Nephron (organoid): ENCODE data around the gene ADAMTS15.

Experiments
- H3K27ac Mint-ChIP-seq, 3 experiments: 2 replicates each; pipeline ENCODE4 v1.8.0; 2020; ENCODE audit warnings: mixed read lengths in 3 of 3, mild to moderate bottlenecking in 2 of 3, moderate library complexity in 1 of 3
- H3K27me3 Mint-ChIP-seq: 2 replicates; pipeline ENCODE4 v1.8.0; 2021; ENCODE audit warnings: low read depth, mild to moderate bottlenecking, moderate library complexity, mixed read lengths
- H3K36me3 Mint-ChIP-seq: 2 replicates; pipeline ENCODE4 v1.8.0; 2020; ENCODE audit warnings: low read depth, mixed read lengths
- H3K4me1 Mint-ChIP-seq: 2 replicates; pipeline ENCODE4 v1.8.0; 2020; ENCODE audit warnings: mixed read lengths
- H3K4me3 Mint-ChIP-seq, 3 experiments: 2 replicates each; pipeline ENCODE4 v1.8.0; 2020; ENCODE audit warnings: mild to moderate bottlenecking in 3 of 3, mixed read lengths in 3 of 3, moderate library complexity in 2 of 3
- H3K9me3 Mint-ChIP-seq: 2 replicates; pipeline ENCODE4 v1.8.0; 2020; ENCODE audit warnings: mixed read lengths
- CTCF ChIP-seq, 3 experiments: fragments of 200-600 bp; sonication (generic); IDR thresholded peaks; one replicate each; pipeline ENCODE4 v1.5.0; 2021; ENCODE audit warnings: antibody characterized with exemption in 3 of 3; ENCODE audit not compliant: unreplicated experiment in 3 of 3

ADAMTS15 gene

GRCh38 chr11:130428316-130429119 is 19.9 kb upstream of the ADAMTS15 start, which contains the start of gene ADAMTS8:
TSS of gene ADAMTS8 (minus strand) at chr11:130428609. CDS start at chr11:130428286, 323 bp downstream.
- Mint-ChIP-seq H3K36me3 (no peaks in the 10 kb centered on the region), H3K4me3 (peak within 1 kb of the TSS; percentile 89 to 90 (median 89)), H3K4me1 (peaks cover 18% of the 10 kb centered on the region), H3K9me3 (no peaks in the 10 kb centered on the region), H3K27ac (peak within 1 kb of the TSS in 2 of 3 experiments; percentile 19 to 58), H3K27me3 (peaks cover 63% of the 10 kb centered on the region)
- no peak for TF ChIP-seq CTCF (IDR thresholded peaks at IDR 0.05; ENCODE audit: unreplicated experiment in 3 of 3)

GRCh38 chr11:130429120-130429681 is 19.2 kb upstream of the ADAMTS15 start:
- H3K36me3 Mint-ChIP-seq, result no peaks in the 10 kb centered on the region

GRCh38 chr11:130429983-130430382 is 18.5 kb upstream of the ADAMTS15 start:
- H3K4me3 Mint-ChIP-seq, result peak overlapping the region in 2 of 3 experiments; percentile 89 to 90

More at GRCh38 chr11:130429120-130429681, 19.2 kb upstream of the ADAMTS15 start:
- Mint-ChIP-seq H3K27ac (peak overlapping the region in 1 of 3 experiments; percentile 19), H3K4me3 (peak overlapping the region; percentile 89 to 90 (median 89)), H3K27me3 (peaks cover 63% of the 10 kb centered on the region), H3K4me1 (peaks cover 18% of the 10 kb centered on the region), H3K9me3 (no peaks in the 10 kb centered on the region)
- no peak for TF ChIP-seq CTCF (IDR thresholded peaks at IDR 0.05; ENCODE audit: unreplicated experiment in 3 of 3)

DNA sequence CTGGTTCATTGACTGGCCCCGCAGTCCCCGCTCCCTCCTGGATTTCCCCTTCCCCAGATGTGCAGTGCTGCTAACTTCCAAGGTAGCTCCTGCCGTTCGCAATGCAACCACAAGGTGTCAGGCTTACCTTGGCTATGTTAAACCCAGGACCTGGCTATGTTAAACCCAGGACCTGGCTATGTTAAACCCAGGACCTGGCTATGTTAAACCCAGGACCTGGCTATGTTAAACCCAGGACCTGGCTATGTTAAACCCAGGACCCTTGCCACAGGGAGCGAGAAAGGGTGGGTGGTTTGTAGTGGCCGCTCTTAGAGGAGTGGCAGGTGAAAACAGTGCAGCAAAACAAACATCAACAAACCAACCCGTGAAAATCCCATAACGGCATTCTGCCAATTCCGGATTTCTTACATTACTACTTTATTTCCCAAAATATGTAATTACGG is 17.1 kb upstream of the ADAMTS15 start:
- TF ChIP-seq CTCF (IDR thresholded peaks at IDR 0.05; ENCODE audit: unreplicated experiment in 3 of 3), result peak; percentile 56 to 60 (median 60)
- no peaks in the 10 kb centered on the region for H3K36me3 Mint-ChIP-seq
- H3K27ac Mint-ChIP-seq, result peak overlapping the region in 1 of 3 experiments; percentile 13
- H3K27me3 Mint-ChIP-seq, result peaks cover 41% of the 10 kb centered on the region
- H3K4me1 Mint-ChIP-seq, result peaks cover 28% of the 10 kb centered on the region
- peak overlapping the region; percentile 31 to 44 (median 38) for H3K4me3 Mint-ChIP-seq
- H3K9me3 Mint-ChIP-seq, result no peaks in the 10 kb centered on the region

More at GRCh38 chr11:130429983-130430382, 18.5 kb upstream of the ADAMTS15 start:
- H3K9me3 Mint-ChIP-seq, result no peaks in the 10 kb centered on the region
- H3K36me3 Mint-ChIP-seq, result no peaks in the 10 kb centered on the region
- peaks cover 18% of the 10 kb centered on the region for H3K4me1 Mint-ChIP-seq
- TF ChIP-seq CTCF (IDR thresholded peaks at IDR 0.05; ENCODE audit: unreplicated experiment in 3 of 3), result no peak
- H3K27ac Mint-ChIP-seq, result no peak overlapping the region
- H3K27me3 Mint-ChIP-seq, result peaks cover 55% of the 10 kb centered on the region

- Mint-ChIP-seq H3K4me1 (peaks cover 30% of the 10 kb centered on the region), H3K27ac (no peak overlapping the region), H3K36me3 (no peaks in the 10 kb centered on the region), H3K27me3 (peaks cover 37% of the 10 kb centered on the region), H3K9me3 (no peaks in the 10 kb centered on the region), H3K4me3 (no peak overlapping the region)
- TF ChIP-seq CTCF (IDR thresholded peaks at IDR 0.05; ENCODE audit: unreplicated experiment in 3 of 3), result no peak
Observed at GRCh38 chr11:130431801-130432200, 16.6 kb upstream of the ADAMTS15 start.
